Fibroblast of skin of back (primary cell): ENCODE measurements around the gene PPP1R7.

Source experiments
- DNase-seq: peaks from one replicate; pipeline ENCODE4 v3.0.0-alpha.2; 2013

PPP1R7 gene

GRCh38 chr2:241140445-241140840, 9.8 kb upstream of the PPP1R7 start:
- no peak for DNase-seq

GRCh38 chr2:241141214-241141770, 9.0 kb upstream of the PPP1R7 start:
- no peak for DNase-seq

- no peak for DNase-seq
Observed at GRCh38 chr2:241142063-241142462, 8.2 kb upstream of the PPP1R7 start.

- no peak for DNase-seq
Observed at GRCh38 chr2:241142593-241142992, 7.7 kb upstream of the PPP1R7 start.

- no peak for DNase-seq
Observed at GRCh38 chr2:241146286-241146685, 4.0 kb upstream of the PPP1R7 start.

- DNase-seq, result no peak
Observed at GRCh38 chr2:241147336-241147735, 2.9 kb upstream of the PPP1R7 start.

- DNase-seq, result no peak
Observed at GRCh38 chr2:241148239-241148638, 2.0 kb upstream of the PPP1R7 start.

- peak; percentile 93 for DNase-seq
Observed at GRCh38 chr2:241148891-241149674, 1.2 kb upstream of the PPP1R7 start, which contains the start of gene PASK. TSS of gene PASK (minus strand) at chr2:241149472. CDS start at chr2:241143032, 6,440 bp downstream.

GRCh38 chr2:241149675-241149924, 667 bp upstream of the PPP1R7 start:
- no peak for DNase-seq

- DNase-seq, result peak; percentile 19
Observed at GRCh38 chr2:241150660-241151530, 628 bp downstream of the PPP1R7 start.

GRCh38 chr2:241151934-241152660, 1.8 kb downstream of the PPP1R7 start:
- DNase-seq, result no peak

- DNase-seq, result no peak
Observed at GRCh38 chr2:241153616-241154015, 3.3 kb downstream of the PPP1R7 start.

- DNase-seq, result no peak
Observed at GRCh38 chr2:241154915-241155314, 4.6 kb downstream of the PPP1R7 start.

- no peak for DNase-seq
Observed at GRCh38 chr2:241155936-241156335, 5.7 kb downstream of the PPP1R7 start.

- no peak for DNase-seq
Observed at GRCh38 chr2:241156971-241157441, 6.7 kb downstream of the PPP1R7 start.

GRCh38 chr2:241157841-241158545, 7.7 kb downstream of the PPP1R7 start:
- DNase-seq, result peak; percentile 70

GRCh38 chr2:241158546-241158900, 8.3 kb downstream of the PPP1R7 start:
- DNase-seq, result no peak

GRCh38 chr2:241159116-241159515, 8.8 kb downstream of the PPP1R7 start:
- DNase-seq, result no peak

GRCh38 chr2:241160318-241160717, 10.1 kb downstream of the PPP1R7 start:
- no peak for DNase-seq

- peak; percentile 77 for DNase-seq
Observed at GRCh38 chr2:241161646-241162281, 11.5 kb downstream of the PPP1R7 start.

- DNase-seq, result no peak
Observed at GRCh38 chr2:241163601-241164118, 13.4 kb downstream of the PPP1R7 start.
